IPS-18c (cell line): Measurements from ENCODE around the gene TMEM132E.

Experiments used
- H3K4me3 ChIP-seq: 2 replicates; pipeline ENCODE4 v1.7.0; 2013; ENCODE audit warnings: low read depth, mild to moderate bottlenecking, low read length, moderate library complexity; ENCODE audit not compliant: insufficient read depth
- H3K9me3 ChIP-seq: one replicate; pipeline ENCODE4 v1.6.1; 2013; ENCODE audit warnings: mild to moderate bottlenecking, low read length, moderate library complexity; ENCODE audit not compliant: control insufficient read depth, insufficient read depth

TMEM132E gene

DNA sequence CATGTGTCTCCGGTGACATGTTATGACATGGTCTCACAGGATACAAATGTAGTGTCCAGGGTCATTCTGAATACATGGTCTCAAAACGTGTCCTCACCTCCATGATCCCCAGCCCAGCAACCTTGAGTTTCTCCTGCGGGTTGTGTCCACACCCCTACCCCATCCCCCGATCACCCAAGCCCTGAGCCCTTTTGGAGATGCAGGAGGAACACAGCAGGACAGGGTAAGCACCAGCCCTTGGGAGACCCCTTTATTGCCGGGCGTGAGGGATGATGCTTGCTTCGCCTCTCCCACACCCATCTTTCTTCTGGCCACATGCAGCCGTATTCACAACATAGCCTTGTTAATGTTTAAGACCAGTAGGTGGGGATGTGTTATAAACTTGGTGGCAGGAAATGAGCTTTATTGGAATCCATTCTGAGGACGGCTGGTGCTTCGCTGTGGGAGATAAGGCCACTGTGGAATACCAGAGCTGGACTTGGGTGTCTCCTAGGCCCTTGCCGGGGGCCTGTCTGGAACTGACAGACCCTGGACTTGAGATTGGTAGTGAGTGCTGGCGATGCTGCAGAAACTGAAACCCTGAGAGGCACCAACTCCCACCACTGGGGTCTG lies 5.5 kb downstream of the TMEM132E start:
- Histone ChIP-seq H3K4me3 (no peak overlapping the region), H3K9me3 (no peaks in the 10 kb centered on the region)

DNA sequence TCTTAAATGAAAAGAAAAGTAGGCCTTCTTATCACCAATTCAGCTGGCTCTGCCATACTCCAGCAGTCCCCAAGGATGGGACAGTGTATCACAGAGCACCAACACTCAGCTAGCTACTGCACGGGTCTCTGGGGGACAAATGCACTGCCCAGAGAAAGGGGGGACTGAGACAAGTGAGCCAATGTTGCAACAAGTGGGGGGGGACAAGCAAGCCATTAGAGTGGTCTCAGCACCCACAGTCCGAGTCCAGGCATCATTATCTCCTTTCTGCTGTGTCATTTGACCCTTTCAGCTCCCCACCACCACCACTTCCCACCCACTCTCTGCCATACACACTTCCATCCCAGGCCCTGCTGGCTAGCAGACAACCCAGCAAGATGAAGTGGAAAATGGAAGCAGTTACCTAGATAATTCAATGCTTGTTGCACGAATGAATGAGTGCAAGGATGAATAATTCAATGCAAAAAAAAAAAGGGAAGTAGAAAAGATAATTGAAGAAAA lies 7.0 kb downstream of the TMEM132E start:
- no peaks in the 10 kb centered on the region for H3K9me3 ChIP-seq

DNA sequence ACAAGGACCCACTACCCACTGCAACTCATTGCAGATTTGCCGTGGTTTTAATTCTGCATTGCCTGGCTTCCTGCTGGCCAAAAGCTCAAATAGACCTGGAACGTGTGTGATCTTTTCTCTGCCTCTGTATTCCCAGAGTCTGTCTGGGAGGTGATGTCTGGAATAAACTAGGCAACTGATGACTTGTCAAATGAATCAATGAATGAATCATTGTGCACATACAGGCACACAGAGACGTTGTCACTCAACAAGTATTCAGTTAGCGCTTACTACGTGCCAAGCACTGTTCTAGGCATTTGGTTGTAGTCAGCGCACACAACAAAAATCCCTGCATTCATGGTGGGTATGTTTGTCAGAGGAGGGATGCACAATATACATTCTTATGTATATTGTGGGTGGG lies 8.9 kb downstream of the TMEM132E start:
- Histone ChIP-seq H3K4me3 (no peak overlapping the region), H3K9me3 (no peaks in the 10 kb centered on the region)

More for the DNA sequence above, 7.0 kb downstream of the TMEM132E start:
- no peak overlapping the region for H3K4me3 ChIP-seq

DNA sequence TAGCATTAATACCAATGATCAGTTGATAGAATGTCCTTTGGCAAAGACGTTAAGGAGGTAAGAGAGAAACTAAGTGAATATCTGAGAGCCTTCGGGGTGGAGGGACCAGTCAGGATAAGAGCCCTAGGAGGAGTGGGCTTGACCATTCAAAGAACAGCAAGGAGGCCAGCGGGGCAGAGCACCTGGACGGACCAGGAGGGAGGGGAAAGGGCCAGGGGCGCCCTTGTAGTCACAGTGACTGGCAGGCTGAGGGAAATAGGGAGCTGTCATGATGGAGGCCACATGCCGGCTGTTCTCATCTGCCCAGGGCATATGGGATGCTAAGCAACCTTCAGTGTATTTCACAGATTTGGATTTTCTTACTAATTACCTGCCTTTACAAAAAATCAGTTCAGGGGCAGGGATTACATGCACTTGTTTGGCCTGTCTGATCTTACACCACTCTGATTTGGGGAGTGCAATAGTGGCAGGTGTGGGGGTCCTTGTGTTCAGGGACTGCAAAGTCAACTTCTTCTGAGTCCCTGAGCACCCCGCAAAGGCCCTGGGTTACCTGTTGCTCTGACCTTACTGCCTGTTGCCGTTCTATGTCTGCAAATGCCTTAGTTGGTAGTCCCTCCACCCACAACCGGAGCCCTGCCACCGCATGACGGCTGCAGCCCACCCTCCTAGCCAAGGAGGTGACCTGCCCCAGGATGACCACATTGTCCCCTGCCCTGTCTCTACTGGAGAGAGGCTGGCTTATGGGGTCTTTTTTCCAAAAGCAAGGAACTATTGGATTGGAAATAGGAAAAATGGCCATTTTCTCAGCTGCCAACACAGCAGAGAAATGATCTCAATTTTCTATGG lies 10.0 kb downstream of the TMEM132E start:
- H3K9me3 ChIP-seq, result no peaks in the 10 kb centered on the region
- H3K4me3 ChIP-seq, result no peak overlapping the region

DNA sequence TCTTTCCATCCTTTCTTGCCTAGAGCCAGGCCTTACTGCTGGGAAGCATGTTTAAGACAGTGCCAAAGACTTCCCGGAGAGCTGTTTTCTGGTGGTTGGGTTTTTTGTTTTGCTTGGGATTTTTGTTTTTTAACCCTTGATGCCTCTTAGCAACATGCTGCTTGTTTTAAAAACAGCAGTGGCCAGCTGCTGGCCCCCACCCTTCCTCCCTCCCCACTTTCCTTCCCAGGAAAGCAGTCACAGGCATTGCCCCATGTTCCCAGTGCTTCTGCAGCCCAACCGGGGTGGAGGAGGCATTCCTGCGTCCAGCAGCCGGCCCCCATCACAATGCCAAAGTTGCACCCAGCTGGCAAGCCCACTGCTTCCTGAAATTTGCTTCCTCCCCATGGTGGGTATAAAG lies 12.6 kb downstream of the TMEM132E start:
- Histone ChIP-seq H3K4me3 (no peak overlapping the region), H3K9me3 (no peaks in the 10 kb centered on the region)

DNA sequence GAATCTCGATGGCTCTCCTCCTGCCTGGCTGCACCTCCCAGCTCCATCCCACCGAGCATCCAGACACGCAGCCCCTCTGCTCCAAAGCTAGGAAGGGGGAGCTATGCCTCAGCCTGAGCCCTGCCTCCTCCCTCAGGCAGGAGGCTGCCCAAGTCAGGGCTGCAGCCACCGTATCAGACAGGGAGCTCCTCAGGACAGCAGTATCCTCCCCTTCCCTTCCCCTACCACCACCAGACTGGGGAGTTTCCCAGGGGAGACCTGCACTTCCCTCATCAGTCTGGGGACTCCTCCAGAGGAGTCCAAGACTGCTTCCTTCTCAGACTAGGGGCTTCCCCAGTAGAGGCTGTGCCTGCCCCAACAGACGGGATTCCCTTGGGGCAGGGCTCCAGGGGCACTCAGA lies 17.5 kb downstream of the TMEM132E start:
- H3K4me3 ChIP-seq, result no peak overlapping the region
- no peaks in the 10 kb centered on the region for H3K9me3 ChIP-seq

DNA sequence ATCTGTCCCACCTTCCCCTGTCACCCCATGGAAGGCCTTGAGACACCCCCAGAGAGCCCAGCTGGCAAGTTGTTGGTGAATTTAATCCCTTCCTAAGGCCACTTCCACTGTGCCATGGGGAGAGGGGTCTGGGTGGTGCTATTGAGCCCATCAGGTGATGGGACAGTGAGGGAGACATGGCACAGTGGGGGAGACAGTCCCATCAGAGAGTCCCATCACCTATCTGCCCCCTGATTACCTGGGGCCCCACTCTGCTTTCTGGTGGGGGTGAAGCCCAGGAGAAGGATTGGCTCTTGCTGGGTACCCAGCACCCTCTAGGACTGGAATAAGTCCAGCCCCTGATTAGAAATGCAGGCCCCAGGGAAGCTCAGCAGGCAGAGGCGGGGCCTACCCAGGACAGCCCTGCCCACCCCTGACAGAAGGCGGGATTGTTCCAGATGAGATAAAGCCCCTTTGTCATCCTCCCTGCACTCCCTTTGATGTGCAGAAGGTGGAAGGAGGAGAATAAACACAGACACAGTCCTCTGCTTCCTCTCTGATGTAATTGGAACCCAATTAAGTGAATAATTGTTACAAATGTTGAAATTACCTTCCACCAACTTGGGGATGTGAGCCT lies 18.9 kb downstream of the TMEM132E start:
- Histone ChIP-seq H3K4me3 (no peak overlapping the region), H3K9me3 (no peaks in the 10 kb centered on the region)

DNA sequence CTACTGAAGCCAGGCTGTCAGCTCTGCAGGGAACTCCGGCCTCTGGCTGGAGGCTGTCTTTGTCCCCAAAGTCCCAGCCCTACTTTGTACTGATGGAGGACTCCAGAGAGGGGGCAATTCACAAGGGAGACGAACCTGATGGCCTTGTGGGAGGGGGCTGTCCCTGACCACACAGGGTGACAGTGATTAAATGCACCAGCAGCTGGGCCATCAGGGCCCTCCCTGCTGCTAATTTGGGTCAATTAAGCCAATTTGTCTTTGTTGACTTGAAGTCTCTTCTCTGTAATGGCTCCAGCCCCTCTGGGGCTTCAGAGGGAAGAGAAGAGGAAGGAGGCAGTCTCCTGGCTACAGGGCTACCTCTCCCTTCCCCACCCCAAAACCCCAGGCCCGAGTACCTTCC lies 22.0 kb downstream of the TMEM132E start:
- no peaks in the 10 kb centered on the region for H3K9me3 ChIP-seq
- H3K4me3 ChIP-seq, result no peak overlapping the region

DNA sequence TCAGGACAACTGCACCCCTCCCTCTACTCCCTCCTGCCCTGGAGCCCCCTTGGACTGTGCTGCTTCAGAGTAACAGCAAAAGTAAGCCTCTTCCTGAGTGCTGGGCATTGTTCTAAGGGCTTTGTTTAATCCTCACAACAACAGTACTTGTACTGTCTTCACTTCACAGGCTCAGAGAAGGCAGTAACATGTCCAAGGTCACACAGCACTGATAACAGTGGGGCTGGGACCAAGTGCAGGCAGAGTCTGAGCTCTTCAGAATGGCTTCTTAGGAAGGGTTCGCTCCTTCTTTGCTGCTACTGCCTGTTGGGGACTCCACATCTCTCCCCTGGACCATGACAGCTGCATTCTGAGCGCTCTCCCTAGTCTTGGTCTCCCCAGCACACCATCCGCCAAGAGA lies 24.6 kb downstream of the TMEM132E start:
- Histone ChIP-seq H3K4me3 (no peak overlapping the region), H3K9me3 (no peaks in the 10 kb centered on the region)

DNA sequence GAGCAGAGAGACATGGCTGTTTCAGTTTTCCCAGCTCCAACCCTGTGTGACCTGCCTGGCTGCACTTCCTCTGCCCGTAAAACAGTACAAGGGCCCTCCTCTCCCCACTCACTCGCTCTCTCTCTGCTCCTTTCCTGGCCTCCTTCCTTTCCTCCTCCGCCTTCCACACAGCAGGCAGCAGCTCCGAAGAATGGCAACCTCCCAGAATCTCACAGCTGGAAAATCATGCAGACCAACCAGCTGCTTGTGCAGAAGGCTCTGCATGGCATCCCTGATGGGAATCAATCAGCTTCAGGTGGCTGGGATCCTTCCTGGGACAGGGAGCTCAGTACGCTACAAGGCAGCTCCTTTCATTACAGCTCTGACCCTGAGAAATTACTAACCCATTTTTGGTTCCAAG lies 27.4 kb downstream of the TMEM132E start:
- Histone ChIP-seq H3K4me3 (no peak overlapping the region), H3K9me3 (no peaks in the 10 kb centered on the region)

DNA sequence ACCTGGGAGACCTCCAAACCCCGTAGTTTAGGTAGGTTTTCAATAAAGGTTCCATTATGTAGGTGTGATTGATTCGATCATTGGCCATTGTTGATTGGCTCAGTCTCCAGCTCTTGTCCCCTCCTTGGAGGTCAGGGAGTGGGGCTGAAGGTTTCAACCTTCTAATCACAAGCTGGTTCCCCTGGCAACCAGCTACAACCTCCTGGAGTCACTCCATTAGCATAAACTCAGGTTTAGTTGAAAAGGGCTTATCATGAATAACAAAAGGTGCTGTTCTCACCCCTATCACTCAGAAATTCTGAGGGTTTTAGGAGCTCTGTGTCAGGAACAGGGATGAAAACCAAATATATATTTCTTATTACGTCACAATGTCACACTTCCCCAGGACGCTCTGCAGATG lies 28.5 kb downstream of the TMEM132E start:
- Histone ChIP-seq H3K4me3 (no peak overlapping the region), H3K9me3 (no peaks in the 10 kb centered on the region)

DNA sequence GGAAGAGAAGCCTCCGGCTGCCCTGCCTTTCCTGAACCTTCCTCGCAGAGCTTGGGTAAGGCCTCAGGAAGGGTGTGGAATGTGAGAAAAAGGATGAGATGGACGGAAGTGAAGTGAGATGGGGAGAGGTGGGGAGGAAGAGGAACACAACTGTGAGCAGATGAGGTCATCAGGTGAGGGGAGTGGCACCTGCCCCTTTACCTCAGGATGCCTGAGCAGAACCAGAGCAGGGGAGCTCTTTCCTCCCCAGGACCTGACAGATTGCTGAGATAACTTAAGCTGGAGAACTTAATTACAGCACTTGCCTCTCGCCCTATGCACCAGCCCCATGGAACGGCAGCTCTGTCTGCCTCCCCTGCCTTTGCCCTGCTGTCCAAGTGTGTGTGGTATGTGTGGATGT lies 29.8 kb downstream of the TMEM132E start:
- no peak overlapping the region for H3K4me3 ChIP-seq
- no peaks in the 10 kb centered on the region for H3K9me3 ChIP-seq

DNA sequence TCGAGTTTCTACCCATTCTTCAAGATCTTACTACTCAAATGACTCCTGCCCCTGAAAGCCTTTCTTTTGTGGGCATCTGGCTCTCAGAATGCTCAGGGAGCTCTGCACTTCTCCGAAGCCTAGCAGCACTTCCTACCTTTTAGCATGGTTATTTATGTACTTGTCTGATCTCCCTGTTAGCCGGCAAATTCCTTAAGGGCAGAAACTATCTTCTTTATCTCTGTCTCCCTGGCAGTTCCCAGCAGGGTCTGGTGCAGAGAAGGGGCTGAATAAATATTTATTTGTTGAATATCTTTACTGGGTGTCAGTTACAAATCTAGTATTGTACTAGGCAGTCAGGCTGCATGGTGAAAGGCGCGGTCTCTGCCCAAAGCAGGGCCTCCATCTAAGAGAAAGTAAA lies 30.7 kb downstream of the TMEM132E start:
- H3K4me3 ChIP-seq, result no peak overlapping the region
- H3K9me3 ChIP-seq, result no peaks in the 10 kb centered on the region

DNA sequence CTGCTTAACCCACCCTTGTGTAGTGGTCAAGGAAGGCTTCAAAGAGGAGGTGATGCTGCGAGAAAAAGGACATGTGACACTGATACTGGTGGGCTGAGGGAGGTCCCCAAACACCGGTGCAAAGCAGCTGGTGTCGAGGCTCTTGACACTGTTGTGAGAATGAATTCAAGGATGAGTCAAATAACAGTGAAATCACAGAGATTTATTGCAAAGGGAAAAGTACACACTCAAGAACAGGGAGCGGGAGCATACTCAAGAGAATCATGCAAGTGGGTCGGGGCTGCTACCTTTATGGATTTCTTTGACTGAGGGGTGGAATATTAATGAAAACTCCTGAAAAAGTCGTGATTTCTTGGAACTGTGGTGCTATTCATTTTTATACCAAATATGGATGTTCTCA lies 31.1 kb downstream of the TMEM132E start:
- Histone ChIP-seq H3K9me3 (no peaks in the 10 kb centered on the region), H3K4me3 (no peak overlapping the region)

DNA sequence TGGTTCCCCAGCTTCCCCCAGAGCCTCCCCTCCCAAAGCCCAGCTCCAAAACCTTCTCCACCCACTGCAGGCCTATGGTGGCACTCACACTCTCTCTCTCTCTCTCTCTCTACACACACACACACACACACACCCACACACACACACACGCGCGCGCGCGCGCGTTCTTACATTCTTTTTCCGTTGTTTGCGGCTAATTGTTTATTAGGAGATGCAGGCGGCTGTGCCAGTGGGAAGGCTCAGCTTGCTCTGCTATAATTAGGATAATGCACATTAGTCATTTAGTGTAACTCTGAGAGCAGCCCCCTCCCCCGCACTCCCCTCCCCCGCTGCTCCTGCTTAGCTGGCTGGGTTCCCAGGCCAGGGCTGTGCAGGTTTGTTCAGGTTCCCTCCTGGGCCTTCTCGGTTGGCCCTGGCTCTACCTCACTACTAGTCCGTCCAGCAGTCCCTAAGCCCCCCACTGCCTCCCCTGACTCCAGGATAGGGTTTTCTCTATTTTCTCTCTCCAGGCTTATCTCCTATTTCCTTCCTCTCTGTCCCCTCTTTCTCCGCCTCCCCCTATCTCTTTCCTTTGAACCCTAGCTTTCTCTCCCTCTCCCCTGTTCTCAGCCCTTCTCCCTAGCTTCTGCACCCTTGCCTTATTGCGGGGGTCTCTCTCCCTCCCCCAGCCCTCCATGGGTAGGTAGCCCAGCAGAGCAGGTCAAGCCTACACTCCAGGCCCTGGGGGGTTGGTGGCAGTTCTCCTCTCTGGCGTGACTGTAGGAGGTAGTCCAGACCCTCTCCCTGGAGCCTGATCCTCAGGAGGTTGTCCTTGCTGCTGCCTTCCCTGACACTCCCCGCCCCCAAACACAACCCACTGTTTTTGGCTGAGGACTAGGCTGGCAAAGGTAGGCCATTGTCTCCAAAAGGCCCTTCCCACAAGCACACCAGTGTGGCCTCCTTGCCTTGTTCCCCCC lies 34.0 kb downstream of the TMEM132E start:
- Histone ChIP-seq H3K9me3 (no peaks in the 10 kb centered on the region), H3K4me3 (no peak overlapping the region)

DNA sequence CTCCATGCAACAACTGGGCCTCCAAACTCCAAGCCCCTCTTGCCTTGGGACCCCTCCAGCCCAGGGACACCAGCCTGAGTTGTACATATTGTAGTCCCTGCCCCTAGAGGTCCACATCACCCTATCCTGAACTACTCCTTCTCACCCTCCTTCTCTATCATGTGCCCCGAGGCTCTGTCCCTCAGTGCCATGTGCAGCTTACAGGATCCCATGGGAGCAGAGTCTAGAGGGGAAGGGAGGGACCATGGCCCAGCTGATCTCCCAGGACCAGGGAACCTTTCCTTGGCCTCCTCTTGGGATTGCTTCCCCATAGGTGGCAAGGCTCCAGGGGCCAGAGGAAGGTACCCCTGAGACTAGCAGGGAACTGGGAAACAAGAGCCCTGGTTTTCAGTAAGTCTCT lies 35.3 kb downstream of the TMEM132E start:
- Histone ChIP-seq H3K9me3 (no peaks in the 10 kb centered on the region), H3K4me3 (no peak overlapping the region)

DNA sequence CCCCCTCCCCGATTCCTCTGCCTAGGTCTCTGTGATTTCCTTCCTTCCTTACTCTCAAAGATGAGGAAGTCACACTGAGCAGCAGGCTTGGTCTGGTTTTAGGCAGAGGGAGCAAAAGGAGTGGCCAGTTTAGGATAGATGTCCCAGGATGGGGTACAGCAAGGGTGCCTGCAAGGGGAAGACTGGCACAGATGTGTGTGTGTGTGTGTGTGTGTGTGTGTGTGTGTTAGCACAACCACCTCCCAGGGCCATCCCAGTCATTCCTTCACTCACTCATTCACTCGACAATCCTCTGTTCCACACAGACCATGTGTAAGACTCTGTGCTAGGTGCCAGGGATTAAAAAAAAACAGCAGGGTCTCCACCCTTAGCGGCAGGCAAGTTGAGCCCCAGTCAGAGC lies 35.9 kb downstream of the TMEM132E start:
- Histone ChIP-seq H3K9me3 (no peaks in the 10 kb centered on the region), H3K4me3 (no peak overlapping the region)
